Activated CD4-positive, alpha-beta T cell treated with anti-CD3 and anti-CD28 coated beads for 24 hours (primary cell): Measurements from ENCODE around the gene SHCBP1L.

Source experiments
- DNase-seq, 2 donors: peaks; one replicate each; pipeline ENCODE4 v3.0.0-alpha.2; 2020; ENCODE audit warnings: low read depth in 2 of 2

SHCBP1L gene

GRCh38 chr1:182890927-182891610, 61.9 kb downstream of the SHCBP1L start:
- no peak for DNase-seq

DNA sequence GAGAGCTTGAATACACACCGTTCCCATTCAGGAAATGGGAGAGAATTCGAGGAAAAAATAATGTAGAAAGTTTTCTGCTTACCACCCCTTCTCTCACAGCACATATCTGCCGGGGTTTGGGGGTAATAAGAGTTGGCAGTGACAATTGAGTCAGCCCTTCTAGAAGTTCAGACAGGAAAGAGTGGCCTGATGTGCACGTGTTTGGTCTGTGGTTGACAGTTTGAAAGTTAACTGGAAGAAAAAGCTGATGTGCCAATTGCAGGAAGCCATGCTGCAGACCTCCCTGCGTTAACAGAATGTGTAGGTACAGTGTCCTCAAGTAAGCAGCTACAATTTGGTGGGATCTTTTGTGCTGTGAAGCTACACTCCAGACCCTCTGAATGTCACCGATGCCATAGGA, 63.0 kb downstream of the SHCBP1L start:
- DNase-seq = no peak

- DNase-seq = no peak
These were observed 64.0 kb downstream of the SHCBP1L start for GRCh38 chr1:182888736-182889531.

GRCh38 chr1:182886985-182887384, 66.0 kb downstream of the SHCBP1L start:
- DNase-seq = no peak

GRCh38 chr1:182885591-182885990, 67.4 kb downstream of the SHCBP1L start:
- no peak for DNase-seq

DNA sequence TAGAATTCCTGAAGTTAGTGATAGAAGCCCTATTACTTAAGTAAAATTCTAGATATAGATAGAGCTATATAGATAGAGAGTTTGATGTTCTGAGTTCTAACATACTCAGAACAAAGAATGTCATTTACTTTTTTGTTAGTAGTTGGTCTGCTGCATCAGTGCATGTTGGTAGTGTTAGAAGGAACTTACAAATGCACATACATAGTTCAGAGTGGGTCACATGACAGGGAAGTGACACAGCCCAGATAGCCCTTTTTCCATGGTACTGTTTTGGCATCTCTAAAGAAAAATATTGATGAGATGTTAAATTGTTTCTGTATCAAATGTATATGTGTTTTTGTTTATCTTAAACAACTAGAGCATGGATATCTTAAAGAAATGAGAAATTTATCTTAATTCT, 68.1 kb downstream of the SHCBP1L start:
- no peak for DNase-seq

DNA sequence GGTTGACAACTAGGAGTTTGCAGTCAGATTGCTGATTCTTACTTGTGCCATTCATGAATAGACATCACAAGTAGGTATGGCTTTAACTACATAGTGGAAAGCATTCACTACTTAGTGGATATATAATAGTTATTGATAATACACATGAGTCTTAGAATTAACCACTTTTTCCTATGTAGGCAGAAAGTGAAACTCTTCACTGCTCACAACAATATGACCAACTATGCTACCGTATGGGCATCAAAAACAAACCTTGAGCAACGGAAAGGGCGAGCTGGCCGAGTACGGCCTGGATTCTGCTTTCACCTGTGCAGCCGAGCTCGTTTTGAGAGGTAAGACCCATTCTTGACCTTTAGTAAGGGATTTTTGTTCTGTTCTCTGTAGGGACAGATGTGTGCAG, 75.1 kb downstream of the SHCBP1L start:
- DNase-seq = no peak

- no peak for DNase-seq
These were observed 75.6 kb downstream of the SHCBP1L start for GRCh38 chr1:182877331-182877730.

DNA sequence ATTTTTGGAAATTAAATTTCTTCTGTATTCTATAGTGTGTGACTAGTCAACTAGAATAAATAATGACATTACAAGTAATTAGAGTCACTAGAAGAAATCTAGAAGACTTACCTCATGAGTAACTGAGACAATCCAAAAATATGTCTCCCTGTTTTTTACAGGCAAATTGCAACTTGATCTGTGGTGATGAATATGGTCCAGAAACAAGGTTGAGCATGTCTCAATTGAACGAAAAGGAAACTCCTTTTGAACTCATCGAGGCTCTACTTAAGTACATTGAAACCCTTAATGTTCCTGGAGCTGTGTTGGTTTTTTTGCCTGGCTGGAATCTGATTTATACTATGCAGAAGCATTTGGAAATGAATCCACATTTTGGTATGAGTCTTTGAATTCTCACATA, 77.1 kb downstream of the SHCBP1L start:
- DNase-seq = no peak

DNA sequence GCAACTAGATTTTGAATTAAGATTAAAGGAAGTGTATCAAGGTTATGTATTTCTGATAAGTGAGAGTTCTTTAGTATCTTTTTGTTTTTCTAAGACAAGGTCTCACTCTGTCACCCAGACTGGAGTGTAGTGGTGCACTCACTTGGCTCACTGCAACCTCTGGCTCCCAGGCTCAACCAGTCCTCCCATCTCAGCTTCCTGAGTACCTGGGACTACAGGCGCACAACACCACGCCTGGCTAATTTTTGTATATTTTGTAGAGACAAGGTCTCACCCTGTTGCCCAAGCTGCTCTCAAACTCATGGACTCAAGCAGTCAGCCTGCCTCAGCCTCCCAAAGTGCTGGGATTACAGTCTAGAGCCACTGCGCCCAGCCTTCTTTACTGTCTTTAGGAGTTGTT, 80.1 kb downstream of the SHCBP1L start:
- no peak for DNase-seq

DNA sequence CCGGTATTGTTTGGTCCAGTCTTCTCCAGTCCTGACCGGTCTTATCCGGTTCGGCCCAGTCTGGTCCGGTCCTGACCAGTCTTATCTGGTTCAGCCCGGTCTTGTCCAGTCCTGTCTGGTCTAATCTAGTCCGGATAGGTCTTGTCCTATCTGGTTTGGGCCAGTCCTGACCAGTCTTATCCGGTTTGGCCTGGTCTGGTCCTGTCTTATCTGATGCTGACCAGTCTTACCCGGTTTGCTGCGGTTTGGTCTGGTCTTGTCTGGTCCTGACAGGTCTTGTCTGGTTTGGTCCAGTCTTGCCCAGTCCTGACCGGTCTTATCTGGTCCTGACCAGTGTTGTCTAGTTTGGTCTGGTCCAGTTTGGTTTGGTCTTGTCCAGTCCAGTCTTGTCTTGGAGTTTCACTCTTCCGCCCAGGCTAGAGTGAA, 83.7 kb downstream of the SHCBP1L start:
- no peak for DNase-seq

DNA sequence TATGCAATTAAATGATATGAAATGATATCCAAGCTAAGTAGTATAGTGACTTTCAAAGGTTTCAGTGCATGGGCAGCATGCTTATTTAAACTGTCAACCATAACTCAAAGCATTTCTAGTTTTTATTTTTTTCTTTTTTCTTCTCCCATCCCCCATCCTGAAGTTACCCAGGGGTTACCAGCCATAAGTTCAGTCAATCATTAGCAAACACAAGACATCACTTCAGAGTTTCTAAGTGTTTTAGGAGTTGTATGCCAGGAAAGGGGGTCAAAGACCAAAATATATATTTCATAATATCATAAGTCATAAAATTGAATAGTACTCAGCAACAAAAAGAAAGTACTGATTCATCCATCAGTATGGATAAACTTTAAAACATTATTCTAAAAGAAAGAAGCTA, 85.1 kb downstream of the SHCBP1L start:
- DNase-seq = no peak

- DNase-seq = no peak
These were observed 89.0 kb downstream of the SHCBP1L start for GRCh38 chr1:182863940-182864339.

GRCh38 chr1:182862827-182863226, 90.1 kb downstream of the SHCBP1L start:
- DNase-seq = no peak

DNA sequence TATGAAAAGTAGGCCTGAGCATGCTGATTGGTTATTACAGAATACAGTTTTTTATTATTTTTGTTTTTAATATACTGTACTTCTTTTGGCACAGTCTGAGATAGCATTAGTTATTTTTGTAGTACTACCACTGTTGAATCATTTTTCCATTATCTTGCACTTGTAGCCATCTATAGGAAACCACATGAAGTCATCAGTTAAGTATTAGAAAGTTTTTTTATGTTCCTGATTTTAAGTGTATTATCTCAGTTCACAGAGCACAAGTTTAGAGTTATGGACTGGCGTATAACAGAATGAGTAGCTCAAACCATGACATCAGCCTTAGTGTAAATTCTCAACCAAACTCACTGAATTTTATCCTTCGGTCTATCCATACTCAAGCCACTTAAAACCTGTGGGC, 91.0 kb downstream of the SHCBP1L start:
- DNase-seq = no peak

GRCh38 chr1:182860658-182861057, 92.3 kb downstream of the SHCBP1L start:
- DNase-seq = no peak

- no peak for DNase-seq
These were observed 95.8 kb downstream of the SHCBP1L start for GRCh38 chr1:182857212-182857611.

DNA sequence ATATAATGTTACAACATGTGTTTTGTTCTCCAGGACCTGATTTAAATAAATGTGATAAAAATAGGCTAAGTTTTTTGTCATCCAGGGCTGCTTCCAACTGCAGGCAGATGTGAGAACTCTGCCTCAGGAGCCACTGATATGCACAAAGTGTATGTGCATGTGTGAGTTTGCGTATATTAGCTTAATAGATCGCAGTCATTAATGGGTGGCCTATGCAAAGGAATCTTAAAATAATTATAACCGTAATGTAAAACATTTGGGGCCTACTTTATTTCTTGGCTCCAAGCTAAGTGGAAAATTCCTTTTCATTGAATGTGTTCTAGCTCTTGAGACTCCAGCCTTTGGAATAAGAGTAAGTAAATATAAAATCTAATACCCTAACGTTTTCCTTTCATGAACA, 97.1 kb downstream of the SHCBP1L start:
- DNase-seq = no peak

DNA sequence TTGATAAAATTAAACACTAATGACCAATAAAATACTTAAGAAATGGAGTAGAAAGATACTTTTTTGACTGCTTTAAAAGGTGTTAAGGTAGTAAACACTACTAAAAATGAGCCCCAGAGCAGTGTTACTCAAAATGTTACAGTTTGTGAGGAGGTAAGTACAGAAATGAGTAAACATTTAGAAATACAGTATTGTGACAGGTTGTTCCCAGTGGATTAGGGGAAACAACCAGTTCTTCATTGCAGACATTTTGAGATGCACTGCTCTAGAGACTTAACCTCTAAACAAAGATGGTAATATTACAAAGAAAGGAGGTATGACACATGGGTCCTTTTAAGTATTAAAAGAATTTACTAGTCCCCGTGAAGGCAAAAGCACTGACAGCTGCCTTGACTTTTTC, 101.1 kb downstream of the SHCBP1L start:
- no peak for DNase-seq

GRCh38 chr1:182850319-182850718, 102.6 kb downstream of the SHCBP1L start:
- DNase-seq = no peak
